ENCODE results near the gene GRB14. TPM values are rescaled to one million over a fixed set of nuclear protein-coding genes. Genes with fewer than 3 reads are reported as not detected.

GRB14 gene
- total and polyA plus RNA-seq, 10 of the 15 experiments (the other 5 are each of a cell fraction or from before 2014, with no cell fraction given), result not detected

GRCh38 chr2:164644036-164644700 is 22.9 kb upstream of the GRB14 start:
- Histone ChIP-seq H3K27me3 (replicated peaks in 1 of 2; ENCODE audit: control insufficient read depth in 2 of 2, insufficient read depth in 2 of 2, low read length in 1 of 2) (no peaks in the 10 kb centered on the region), H3K4me1 (ENCODE audit: control insufficient read depth, insufficient read depth, low read length) (no peaks in the 10 kb centered on the region), H4K20me1 (ENCODE audit: control insufficient read depth, insufficient read depth) (no peaks in the 10 kb centered on the region), H3K4me3 (no peak overlapping the region), H3K9me3 (replicated peaks; ENCODE audit: control insufficient read depth, insufficient read depth, low read length) (no peaks in the 10 kb centered on the region), H3K9ac (ENCODE audit: control insufficient read depth, insufficient read depth, low read length) (no peak overlapping the region), H2AFZ (ENCODE audit: control insufficient read depth, low read depth, low read length) (no peak overlapping the region), H3K36me3 (ENCODE audit: control insufficient read depth in 2 of 2, insufficient read depth in 2 of 2, low read length in 1 of 2) (no peaks in the 10 kb centered on the region), H3K4me2 (ENCODE audit: control insufficient read depth, insufficient read depth) (no peak overlapping the region), H3K79me2 (ENCODE audit: control insufficient read depth, insufficient read depth, low read length) (no peaks in the 10 kb centered on the region), H3K27ac (ENCODE audit: control insufficient read depth, insufficient read depth) (no peak overlapping the region)
- FAIRE-seq (no peak), ATAC-seq (no peak), DNase-seq (ENCODE audit: low read depth, low spot score) (no peak)
- ChIA-PET POLR2A (no interaction called here), SMC1A (ENCODE audit: uncharacterized antibody, unreplicated experiment) (no interaction called here), RAD21 (ENCODE audit: unreplicated experiment) (no interaction called here), CTCF (interaction anchor here (1.5 kb wide), 1 partner anchor 22 kb away, joined by 3 read pairs; no protein-coding TSS in a partner anchor)
- WGBS (ENCODE audit: insufficient coverage, insufficient replicate concordance, low lambda C conversion rate, missing lambda C conversion rate), result 29% methylated on average over 1 of the region's 1 CpG
- intact Hi-C loops (cut with micrococcal nuclease; ENCODE audit: unreplicated experiment) (no loop called here), in situ Hi-C loops (cut with MboI) (no loop called here)
- TF ChIP-seq PBX3 (IDR thresholded peaks at IDR 0.05; ENCODE audit: insufficient replicate concordance, low read depth, low read length) (no peak), RELB (IDR thresholded peaks at IDR 0.05; ENCODE audit: low read depth) (no peak), SUZ12 (IDR thresholded peaks at IDR 0.05; ENCODE audit: unreplicated experiment) (no peak), IRF4 (IDR thresholded peaks at IDR 0.05; ENCODE audit: low read depth, low read length) (no peak), PKNOX1 (IDR thresholded peaks at IDR 0.05) (no peak), ZZZ3 (IDR thresholded peaks at IDR 0.05; ENCODE audit: control insufficient read depth, insufficient read length, low read depth) (no peak), MAX (IDR thresholded peaks at IDR 0.05; ENCODE audit: low read depth, low read length) (no peak), SMAD5 (IDR thresholded peaks at IDR 0.05; ENCODE audit: low read depth) (no peak), FOS (IDR thresholded peaks at IDR 0.05; ENCODE audit: borderline replicate concordance, extremely low read depth, insufficient read length) (no peak), DPF2 (IDR thresholded peaks at IDR 0.05) (no peak), MTA2 (IDR thresholded peaks at IDR 0.05; ENCODE audit: low read depth) (no peak), RFX5 (IDR thresholded peaks at IDR 0.05; ENCODE audit: low read depth, low read length) (no peak)
- BruUV-seq (replicated peaks), result no TSS peak

All from GM12878 (cell line).